ENCODE data around the gene UBC. TPM values are rescaled to one million over a fixed set of nuclear protein-coding genes. Genes with fewer than 3 reads are reported as not detected.

UBC gene
- total RNA-seq, 1 experiment from 2014 or later, result 1,600 TPM

DNA sequence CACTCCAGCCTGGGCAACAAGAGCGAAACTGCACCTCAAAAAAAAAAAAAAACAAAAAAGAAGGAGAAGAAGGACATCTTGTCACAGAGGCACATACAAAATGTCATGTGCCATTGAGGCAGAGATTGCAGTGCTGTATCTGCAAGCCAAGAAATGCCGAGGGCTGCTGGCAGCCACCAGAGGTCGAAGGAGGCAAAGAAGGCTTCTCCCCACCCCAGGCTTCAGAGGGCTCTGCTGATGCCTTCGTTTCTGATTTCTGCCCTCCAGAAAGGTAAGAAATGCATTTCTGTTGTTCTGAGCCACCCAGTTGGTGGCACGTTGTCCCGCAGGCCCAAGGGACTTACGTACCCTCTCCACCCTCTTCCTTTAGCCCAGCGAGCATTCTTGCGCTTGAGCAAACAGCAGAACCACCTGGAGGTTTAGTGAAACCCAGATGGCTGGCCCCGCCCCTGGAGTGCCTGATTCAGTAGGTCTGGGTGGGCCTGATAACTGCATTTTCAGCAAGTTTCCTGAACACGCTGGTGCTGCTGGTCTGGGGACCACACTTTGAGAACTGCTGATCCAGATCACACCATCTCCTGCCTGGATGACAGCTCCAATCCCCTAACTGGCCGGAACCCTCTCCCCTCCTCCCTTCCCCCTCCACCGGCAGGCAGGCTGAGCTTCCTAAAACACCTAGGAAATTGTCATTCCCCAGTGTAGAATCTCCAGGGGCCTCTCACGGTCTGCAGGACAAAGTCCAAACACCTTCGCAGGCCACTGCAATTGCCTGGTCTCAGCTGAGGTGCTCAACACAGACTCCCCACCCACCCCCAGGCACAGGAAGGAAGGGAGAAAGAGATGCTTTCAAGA is 29.6 kb downstream of the UBC start:
- DNase-seq (ENCODE audit: low read depth), result no peak

- no peak for DNase-seq (ENCODE audit: low read depth)
These were observed 31.0 kb downstream of the UBC start for GRCh38 chr12:124883263-124884130.

- DNase-seq (ENCODE audit: low read depth), result no peak
These were observed 33.3 kb downstream of the UBC start for GRCh38 chr12:124881123-124881522.

- DNase-seq (ENCODE audit: low read depth), result peak; percentile 78
These were observed 34.1 kb downstream of the UBC start for GRCh38 chr12:124880335-124880734.

GRCh38 chr12:124878795-124879516 is 35.5 kb downstream of the UBC start:
- DNase-seq (ENCODE audit: low read depth), result no peak

DNA sequence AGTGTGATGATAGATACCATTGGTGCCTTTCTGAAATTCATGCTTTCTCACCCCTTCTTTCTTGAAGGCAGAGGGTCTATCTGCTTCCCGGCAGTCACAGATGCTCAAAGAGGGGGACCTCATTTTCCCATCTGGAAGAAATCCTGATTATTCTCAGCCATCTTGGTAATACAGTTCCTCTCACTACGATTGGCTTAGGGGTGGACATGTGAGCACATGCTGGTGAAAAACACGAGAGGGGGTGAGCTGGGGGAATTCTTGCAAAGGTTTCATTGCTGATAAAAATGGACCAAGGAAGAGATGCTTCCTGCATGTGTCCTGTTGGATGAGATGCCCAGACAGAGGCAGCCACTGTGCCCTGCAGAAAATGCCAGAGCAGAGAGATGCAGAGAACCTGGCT is 37.0 kb downstream of the UBC start:
- DNase-seq (ENCODE audit: low read depth), result no peak

DNA sequence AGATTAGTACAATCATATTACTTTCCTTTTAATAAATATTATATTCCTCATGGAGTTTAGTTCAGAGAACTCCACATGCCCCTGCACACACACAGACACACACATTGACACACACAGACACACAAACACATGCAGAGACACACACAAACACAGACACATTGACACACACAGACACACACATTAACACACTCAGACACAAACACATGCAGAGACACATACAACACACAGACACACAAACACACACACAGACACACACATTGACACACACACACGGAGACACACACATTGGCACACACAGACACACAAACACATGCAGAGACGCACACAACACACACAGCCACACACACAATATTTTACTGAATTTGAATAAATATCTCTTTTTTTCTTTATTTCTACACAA is 38.3 kb downstream of the UBC start:
- no peak for DNase-seq (ENCODE audit: low read depth)

DNA sequence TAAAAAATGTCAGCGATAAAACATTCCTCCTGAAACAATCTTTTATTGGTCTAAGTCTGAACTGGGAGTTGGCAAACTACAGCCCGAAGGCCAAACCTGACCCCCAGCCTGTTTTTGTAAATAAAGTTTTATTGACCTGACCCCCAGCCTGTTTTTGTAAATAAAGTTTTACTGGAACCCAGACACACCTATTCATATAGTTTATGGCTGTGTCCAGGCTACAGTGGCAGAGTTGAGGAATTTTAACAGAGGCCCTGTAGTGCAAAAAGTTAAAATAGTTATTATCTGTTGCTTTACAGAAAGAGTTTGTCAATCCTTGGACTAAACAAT is 38.7 kb downstream of the UBC start:
- DNase-seq (ENCODE audit: low read depth), result no peak

DNA sequence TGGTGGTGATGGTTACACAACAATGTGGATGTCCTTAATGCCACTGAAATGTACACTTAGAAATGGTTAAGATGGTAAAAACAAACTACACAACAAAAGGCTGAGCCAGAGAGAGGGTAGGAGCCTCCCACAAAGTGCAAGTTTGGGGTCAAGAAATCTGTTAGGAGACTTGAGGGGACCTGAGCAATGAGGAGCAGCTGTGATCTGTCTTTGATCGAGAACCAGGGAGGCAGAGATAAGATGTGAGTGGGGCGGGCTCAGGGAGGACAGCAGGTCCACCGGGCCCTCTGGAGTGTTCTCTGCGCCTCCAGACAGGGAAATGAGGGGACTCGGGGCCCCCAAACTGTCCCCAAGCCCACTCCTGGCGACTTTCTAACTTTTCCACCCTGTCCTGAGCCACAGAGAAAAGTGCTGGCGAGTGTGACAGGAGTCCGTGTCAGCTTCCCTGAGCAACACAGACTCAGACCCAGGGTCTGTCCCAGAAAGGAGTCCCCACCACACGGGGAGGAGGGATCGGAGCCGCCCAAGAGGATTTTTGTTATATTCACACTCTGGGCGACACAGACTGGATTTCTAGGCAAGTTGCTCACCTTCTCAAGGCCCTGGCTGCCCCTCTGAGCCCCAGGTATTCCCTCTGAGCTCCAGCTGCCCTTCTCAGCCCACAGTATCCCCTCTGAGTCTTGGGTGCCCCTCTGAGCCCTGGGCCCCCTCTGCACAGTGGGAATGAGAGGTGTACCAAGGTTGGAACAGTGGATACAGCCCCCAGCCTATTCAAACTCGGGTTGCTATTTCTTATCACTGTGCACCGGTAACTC is 39.3 kb downstream of the UBC start:
- DNase-seq (ENCODE audit: low read depth), result no peak

GRCh38 chr12:124874188-124874587 is 40.3 kb downstream of the UBC start:
- DNase-seq (ENCODE audit: low read depth), result no peak

GRCh38 chr12:124872068-124872719 is 42.3 kb downstream of the UBC start:
- DNase-seq (ENCODE audit: low read depth), result no peak

DNA sequence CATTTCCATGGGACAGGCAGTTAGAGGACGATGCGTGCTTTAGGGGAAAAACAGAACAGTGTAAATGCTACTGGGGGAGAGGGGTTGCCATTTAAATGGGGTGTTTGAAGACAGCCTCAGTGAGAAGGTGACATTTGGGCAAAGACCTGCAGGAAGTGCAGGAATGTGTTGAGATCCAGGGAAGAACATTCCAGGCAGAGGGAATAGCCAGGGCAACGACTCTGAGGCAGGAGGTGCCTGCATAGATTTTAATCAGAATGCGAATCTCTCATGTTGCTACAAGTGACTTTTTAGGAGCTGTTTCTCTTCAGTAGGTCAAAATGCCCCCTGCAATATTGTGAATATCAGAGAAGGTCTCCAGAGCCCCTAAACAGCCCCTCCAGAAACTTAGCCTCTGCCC is 43.2 kb downstream of the UBC start:
- DNase-seq (ENCODE audit: low read depth), result no peak

DNA sequence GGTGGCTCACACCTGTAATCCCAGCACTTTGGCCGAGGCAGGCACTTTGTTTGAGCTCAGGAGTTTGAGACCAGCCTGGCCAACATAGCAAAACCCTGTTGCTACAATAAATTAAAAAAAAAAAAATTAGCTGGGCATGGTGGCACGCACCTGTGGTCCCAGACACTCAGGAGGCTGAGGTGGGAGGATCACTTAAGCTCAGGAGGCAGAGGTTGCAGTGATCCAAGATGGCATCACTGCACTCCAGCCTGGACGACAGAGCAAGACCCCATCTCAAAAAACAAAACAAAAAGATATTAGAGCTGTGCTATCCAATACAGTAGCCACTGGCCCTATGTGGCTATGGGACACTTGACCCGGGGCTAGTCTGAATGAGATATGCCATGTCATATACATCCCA is 43.9 kb downstream of the UBC start:
- DNase-seq (ENCODE audit: low read depth), result no peak

GRCh38 chr12:124869059-124869665 is 45.3 kb downstream of the UBC start:
- no peak for DNase-seq (ENCODE audit: low read depth)

GRCh38 chr12:124868252-124869058 is 46.0 kb downstream of the UBC start:
- DNase-seq (ENCODE audit: low read depth), result no peak

DNA sequence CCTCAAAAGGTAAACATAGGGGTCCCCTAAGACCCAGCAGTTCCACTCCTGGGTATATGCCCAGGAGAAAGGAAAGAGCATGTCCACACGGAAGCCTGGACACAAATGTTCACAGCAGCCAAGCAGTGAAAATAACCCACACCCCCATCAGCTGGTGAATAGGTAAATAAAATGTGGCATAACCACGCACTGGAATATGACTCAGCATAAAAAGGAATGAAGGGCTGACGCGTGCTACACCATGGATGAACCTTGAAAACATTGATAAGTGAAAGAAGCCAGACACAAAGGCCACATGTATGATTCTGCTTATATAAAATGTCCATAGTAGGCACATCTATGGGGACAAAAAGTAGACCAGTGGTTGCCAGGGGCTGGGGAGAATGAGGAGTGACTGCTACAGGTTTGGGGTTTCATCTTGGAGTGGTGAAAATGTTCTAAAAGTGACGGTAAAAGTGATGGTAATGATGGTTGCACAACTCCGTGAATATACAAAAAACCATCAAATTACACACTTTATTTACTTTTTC is 47.0 kb downstream of the UBC start:
- peak; percentile 54 for DNase-seq (ENCODE audit: low read depth)

DNA sequence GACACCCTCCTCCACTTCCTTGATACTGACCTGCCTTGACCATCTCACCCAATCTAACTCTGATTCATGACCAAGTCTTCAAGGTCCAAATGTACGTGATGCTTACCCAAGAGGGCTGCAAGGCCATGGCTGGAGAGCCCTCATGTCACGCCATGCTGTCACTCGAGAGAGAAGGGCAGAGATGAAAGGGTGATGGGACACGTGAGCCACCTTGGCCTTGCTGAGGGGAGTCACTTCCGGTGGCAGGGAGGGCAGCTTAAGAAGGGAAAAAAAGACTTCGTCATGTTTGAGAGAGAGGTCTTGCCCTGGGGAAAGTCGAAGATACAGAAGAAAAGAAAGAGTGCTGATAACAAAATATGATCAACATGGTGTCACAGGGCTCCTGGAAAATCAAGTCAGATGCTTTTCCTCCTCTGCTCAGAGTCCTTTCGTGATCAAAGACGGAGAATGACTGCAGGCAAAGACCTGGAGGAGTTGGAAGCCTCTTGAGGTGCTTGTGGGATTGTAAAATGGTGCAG is 47.5 kb downstream of the UBC start:
- no peak for DNase-seq (ENCODE audit: low read depth)

DNA sequence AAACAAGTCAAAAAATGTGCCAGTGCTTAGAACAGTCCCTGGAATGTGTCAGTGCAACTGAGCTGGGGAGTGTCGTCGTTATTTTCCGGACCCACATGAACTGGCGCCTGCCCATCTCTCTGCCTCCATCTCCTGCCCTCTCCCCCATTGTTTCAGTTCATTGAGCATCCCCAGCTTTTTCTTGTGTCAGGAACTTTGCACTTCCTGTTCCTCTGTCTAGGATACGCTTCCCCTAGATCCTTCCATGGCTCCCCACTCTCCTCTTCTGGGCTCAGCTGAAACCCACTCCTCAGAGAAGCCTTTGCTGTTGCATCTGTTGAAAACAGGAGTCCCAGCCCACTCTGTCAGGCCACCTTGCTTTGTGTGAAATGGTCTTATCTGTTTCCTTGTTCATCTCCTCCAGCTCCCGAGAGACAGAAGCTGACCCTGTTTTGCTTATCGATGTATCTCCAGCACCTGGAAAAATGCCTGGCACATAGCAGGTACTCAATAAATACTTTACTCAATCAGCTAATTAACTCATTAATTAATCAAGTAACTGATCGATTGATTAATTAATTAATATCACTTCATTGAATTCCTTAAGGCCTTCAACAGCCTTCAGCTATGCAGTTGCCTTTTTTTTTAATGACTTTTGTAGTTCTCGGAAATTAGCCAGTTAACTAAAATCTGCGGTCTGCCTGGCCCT is 48.1 kb downstream of the UBC start:
- no peak for DNase-seq (ENCODE audit: low read depth)

Data from HT1080 (cell line).